Measurements from ENCODE around the gene ANGPTL1. TPM values are rescaled to one million over a fixed set of nuclear protein-coding genes. Genes with fewer than 3 reads are reported as not detected.

ANGPTL1 gene
- total and polyA plus RNA-seq, 2 of the 8 experiments (the other 6 are each of a cell fraction or from before 2014, with no cell fraction given), result not detected

DNA sequence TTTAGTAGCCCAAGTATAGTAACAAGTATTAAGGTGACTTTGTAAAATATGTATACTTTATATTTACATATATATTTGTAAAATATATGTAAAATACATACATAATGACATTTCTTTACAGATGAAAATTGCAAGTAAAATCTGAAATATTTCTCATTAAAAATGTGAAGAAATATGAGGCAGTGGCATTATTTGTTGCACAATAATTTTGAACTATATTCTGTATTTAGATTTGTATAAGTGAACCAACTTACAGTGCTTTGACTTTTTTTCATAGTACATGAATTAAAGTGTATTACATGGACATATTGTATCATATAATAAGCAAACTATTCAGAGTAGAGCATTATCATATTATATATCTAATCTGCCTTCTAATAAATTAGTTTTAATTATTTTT, 60.3 kb downstream of the ANGPTL1 start (continued):
- no peak for TF ChIP-seq RBBP5 (IDR thresholded peaks at IDR 0.05; ENCODE audit: borderline replicate concordance, low read depth, low read length)
- no peak for TF ChIP-seq GTF2F1 (IDR thresholded peaks at IDR 0.05; ENCODE audit: borderline replicate concordance, low read depth, low read length)
- no peak for TF ChIP-seq CHD7 (IDR thresholded peaks at IDR 0.05; ENCODE audit: insufficient replicate concordance, low read length)
- TF ChIP-seq EP300 (IDR thresholded peaks at IDR 0.05; ENCODE audit: borderline replicate concordance in 1 of 2, low read depth in 2 of 2, low read length in 2 of 2), result no peak
- TF ChIP-seq SRF (IDR thresholded peaks at IDR 0.05; ENCODE audit: low read depth, low read length), result no peak
- TF ChIP-seq RXRA (IDR thresholded peaks at IDR 0.05; ENCODE audit: insufficient read depth, low read depth, low read length), result no peak

Data from H1 (cell line).